ENCODE measurements around the gene PTPRE. TPM values are rescaled to one million over a fixed set of nuclear protein-coding genes. Genes with fewer than 3 reads are reported as not detected.

Gene PTPRE
- total and polyA plus RNA-seq, 7 donors, result 0.48 to 4.5 (median 2.7) TPM

DNA sequence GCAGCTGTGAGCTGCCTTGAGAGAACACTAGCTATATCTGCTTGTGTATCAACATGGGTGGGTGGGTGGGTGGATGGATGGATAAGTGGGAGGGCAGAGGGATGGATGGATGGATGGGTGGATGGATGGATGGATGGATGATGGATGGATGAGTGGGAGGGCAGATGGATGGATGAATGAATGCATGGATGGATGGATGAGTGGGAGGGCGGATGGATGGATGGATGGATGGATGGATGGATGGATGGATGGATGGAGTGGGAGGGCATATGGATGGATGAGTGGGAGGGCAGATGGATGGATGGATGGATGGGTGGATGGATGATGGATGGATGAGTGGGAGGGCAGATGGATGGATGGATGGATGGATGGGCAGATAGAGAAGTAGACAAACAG lies 143.2 kb downstream of the PTPRE start:
- ATAC-seq (no peak), DNase-seq (no peak)
- TF ChIP-seq, protein P1, sequence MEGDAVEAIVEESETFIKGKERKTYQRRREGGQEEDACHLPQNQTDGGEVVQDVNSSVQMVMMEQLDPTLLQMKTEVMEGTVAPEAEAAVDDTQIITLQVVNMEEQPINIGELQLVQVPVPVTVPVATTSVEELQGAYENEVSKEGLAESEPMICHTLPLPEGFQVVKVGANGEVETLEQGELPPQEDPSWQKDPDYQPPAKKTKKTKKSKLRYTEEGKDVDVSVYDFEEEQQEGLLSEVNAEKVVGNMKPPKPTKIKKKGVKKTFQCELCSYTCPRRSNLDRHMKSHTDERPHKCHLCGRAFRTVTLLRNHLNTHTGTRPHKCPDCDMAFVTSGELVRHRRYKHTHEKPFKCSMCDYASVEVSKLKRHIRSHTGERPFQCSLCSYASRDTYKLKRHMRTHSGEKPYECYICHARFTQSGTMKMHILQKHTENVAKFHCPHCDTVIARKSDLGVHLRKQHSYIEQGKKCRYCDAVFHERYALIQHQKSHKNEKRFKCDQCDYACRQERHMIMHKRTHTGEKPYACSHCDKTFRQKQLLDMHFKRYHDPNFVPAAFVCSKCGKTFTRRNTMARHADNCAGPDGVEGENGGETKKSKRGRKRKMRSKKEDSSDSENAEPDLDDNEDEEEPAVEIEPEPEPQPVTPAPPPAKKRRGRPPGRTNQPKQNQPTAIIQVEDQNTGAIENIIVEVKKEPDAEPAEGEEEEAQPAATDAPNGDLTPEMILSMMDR (IDR thresholded peaks at IDR 0.05), result no peak
- Histone ChIP-seq H3K27me3 (ENCODE audit: insufficient read depth in 3 of 3, low read length in 2 of 3) (peaks cover 0 to under 1% (median 0%) of the 10 kb centered on the region in 3 donors), H3K36me3 (ENCODE audit: insufficient read depth in 1 of 2, low read depth in 1 of 2) (no peaks in the 10 kb centered on the region), H3K4me3 (no peak overlapping the region), H3K4me1 (no peaks in the 10 kb centered on the region), H3K27ac (no peak overlapping the region), H3K9me3 (no peaks in the 10 kb centered on the region)
- intact Hi-C loops (cut with DNase I), result no loop called here
- 70 to 82% (median 82%) methylated on average over 1 of the region's 1 CpG for WGBS, 3 donors

DNA sequence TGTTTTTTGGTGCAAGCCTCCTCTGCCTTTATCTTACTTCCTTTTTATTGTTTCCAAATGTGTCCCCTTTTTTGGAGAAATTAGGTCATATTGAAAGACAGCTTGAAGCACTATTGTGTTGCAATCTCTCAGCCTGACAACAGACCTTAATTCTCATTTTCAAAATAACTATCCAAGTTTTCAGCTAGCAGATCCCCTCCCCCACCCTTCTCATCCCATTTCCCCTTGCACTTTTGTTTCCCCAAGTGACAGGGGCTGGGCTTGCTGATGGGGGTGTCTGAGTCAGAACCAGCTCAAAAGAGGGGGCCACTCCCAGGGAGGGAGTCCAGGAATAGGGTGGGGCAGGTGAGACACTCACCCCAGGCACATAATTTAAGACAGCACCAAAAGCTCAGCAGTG lies 144.0 kb downstream of the PTPRE start:
- no peak for DNase-seq
- Histone ChIP-seq H3K4me1 (no peaks in the 10 kb centered on the region), H3K9me3 (no peaks in the 10 kb centered on the region), H3K27me3 (ENCODE audit: insufficient read depth in 3 of 3, low read length in 2 of 3) (no peaks in the 10 kb centered on the region), H3K4me3 (no peak overlapping the region), H3K27ac (no peak overlapping the region), H3K36me3 (ENCODE audit: insufficient read depth in 1 of 2, low read depth in 1 of 2) (no peaks in the 10 kb centered on the region)
- intact Hi-C loops (cut with DNase I), result no loop called here
- ATAC-seq, result peak in 2 of 4 donors; percentile 28 to 61
- TF ChIP-seq, protein P1 (IDR thresholded peaks at IDR 0.05), result no peak

DNA sequence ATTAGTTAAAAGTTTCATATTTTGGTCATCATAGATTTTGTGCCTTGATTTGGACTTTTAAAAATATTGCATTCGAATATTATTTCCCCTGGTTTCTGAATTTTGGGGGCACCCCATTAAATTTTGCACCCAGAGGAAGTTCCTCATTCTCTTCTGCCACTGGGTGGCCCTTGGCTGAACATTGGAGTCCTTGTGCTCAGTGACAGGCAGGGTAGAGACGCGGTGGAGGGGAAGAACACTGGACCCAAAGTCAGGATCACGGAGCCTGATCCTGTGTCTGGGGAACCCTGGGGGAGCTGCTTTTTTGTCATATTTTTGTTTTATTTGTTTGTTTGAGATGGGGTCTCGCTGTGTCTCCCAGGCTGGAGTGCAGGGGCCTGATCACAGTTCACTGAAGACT lies 144.6 kb downstream of the PTPRE start:
- intact Hi-C loops (cut with DNase I), result no loop called here
- Histone ChIP-seq H3K36me3 (ENCODE audit: insufficient read depth in 1 of 2, low read depth in 1 of 2) (no peaks in the 10 kb centered on the region), H3K4me3 (no peak overlapping the region), H3K27ac (no peak overlapping the region), H3K27me3 (ENCODE audit: insufficient read depth in 3 of 3, low read length in 2 of 3) (no peaks in the 10 kb centered on the region), H3K4me1 (no peaks in the 10 kb centered on the region), H3K9me3 (no peaks in the 10 kb centered on the region)
- no peak for DNase-seq
- WGBS, 3 donors, result 85 to 90% (median 88%) methylated on average over 5 of the region's 5 CpGs
- ATAC-seq, result no peak
- TF ChIP-seq, protein P1 (IDR thresholded peaks at IDR 0.05), result no peak

DNA sequence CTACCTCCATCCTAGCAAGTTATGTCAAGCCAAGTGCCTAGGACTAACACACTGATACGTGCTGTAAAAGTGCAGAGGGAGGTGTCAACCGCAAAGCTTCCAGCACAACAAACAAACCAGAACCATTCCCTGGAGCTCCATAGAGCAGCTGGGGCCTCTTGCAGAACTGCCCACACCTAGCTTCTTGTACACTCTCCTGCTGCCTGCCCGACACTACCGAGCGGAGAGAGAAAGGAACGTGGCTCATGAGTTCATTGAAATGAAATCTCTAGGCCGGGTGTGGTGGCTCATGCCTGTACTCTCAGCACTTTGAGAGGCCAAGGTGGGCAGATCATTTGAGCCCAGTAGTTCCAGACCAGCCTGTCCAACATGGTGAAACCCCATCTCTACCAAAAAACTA lies 145.8 kb downstream of the PTPRE start:
- DNase-seq (no peak), ATAC-seq (no peak)
- no peak overlapping the region for H3K4me3 ChIP-seq
- no peaks in the 10 kb centered on the region for H3K36me3 ChIP-seq (ENCODE audit: insufficient read depth in 1 of 2, low read depth in 1 of 2)
- H3K27ac ChIP-seq, result no peak overlapping the region
- WGBS, 3 donors, result 85 to 92% (median 91%) methylated on average over 7 of the region's 7 CpGs
- H3K27me3 ChIP-seq (ENCODE audit: insufficient read depth in 3 of 3, low read length in 2 of 3), result no peaks in the 10 kb centered on the region
- H3K9me3 ChIP-seq, result no peaks in the 10 kb centered on the region
- intact Hi-C loops (cut with DNase I), result no loop called here
- TF ChIP-seq, protein P1 (IDR thresholded peaks at IDR 0.05), result no peak
- no peaks in the 10 kb centered on the region for H3K4me1 ChIP-seq

DNA sequence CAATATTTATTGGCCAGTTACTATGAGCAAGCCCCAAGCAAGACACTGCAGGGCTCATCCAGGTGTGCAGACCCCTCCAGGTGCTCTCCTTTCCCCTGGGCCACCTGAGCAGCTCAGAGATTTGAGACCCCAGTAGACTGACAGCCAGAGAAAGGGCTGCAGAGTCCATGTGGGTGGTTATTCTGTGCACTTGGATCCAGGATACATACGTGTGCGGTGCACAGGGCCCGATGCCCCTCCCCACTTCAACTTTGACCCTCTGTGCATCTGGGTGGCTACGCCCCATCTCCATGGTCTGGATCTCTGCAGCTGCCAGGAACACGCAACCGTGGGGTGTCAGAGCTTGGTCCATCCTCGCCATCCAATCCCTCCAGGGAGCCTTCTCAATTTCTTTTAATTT lies 146.5 kb downstream of the PTPRE start:
- no peaks in the 10 kb centered on the region for H3K4me1 ChIP-seq
- no peak overlapping the region for H3K27ac ChIP-seq
- intact Hi-C loops (cut with DNase I), result no loop called here
- no peaks in the 10 kb centered on the region for H3K9me3 ChIP-seq
- ATAC-seq (no peak), DNase-seq (no peak)
- H3K4me3 ChIP-seq, result no peak overlapping the region
- 94 to 96% (median 95%) methylated on average over 7 of the region's 7 CpGs for WGBS, 3 donors
- no peaks in the 10 kb centered on the region for H3K36me3 ChIP-seq (ENCODE audit: insufficient read depth in 1 of 2, low read depth in 1 of 2)
- TF ChIP-seq, protein P1 (IDR thresholded peaks at IDR 0.05), result no peak
- no peaks in the 10 kb centered on the region for H3K27me3 ChIP-seq (ENCODE audit: insufficient read depth in 3 of 3, low read length in 2 of 3)
